ENCODE measurements around the gene OPCML. TPM values are rescaled to one million over a fixed set of nuclear protein-coding genes. Genes with fewer than 3 reads are reported as not detected.

OPCML gene
- total and polyA plus RNA-seq, 2 donors (not counting 1 experiment from before 2014, with no cell fraction given), result not detected

DNA sequence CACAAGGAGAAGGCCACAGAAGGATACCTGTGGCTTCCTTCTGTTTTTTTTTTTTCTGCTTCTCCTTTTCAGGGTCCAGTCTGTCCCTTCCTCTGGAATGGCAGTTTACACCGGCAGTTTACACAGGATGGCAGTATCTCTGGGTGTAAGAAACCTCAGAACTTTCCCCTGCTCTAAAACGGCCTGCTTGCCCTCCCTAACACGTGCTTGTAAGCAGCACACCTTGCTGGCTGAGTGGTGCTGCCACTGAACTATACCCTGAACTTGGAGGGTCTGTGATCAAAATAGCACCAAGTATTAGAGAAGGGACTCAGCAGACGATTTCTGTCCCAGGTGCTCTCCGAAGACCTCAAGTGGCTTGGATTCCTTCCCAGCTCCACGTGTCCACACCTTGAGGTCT, 904 bp upstream of the OPCML start:
- Histone ChIP-seq H3K4me2 (replicated peaks; ENCODE audit: low read depth, low read length, poor library complexity, severe bottlenecking) (no peak overlapping the region), H4K20me1 (ENCODE audit: control insufficient read depth, insufficient read depth, low read length, poor library complexity, severe bottlenecking) (no peaks in the 10 kb centered on the region), H3K9ac (ENCODE audit: low read length) (no peak overlapping the region), H3K4me1 (ENCODE audit: control insufficient read depth in 2 of 2, insufficient read depth in 2 of 2, low read length in 2 of 2) (no peaks in the 10 kb centered on the region), H3K27me3 (replicated peaks in 1 of 4; ENCODE audit: control extremely low read depth in 1 of 4, control insufficient read depth in 3 of 4, insufficient read depth in 4 of 4, low read length in 3 of 4) (peaks cover 0 to 20% (median 3%) of the 10 kb centered on the region in 4 experiments), H2AFZ (ENCODE audit: insufficient read depth, low read depth, low read length, poor library complexity, severe bottlenecking) (no peak overlapping the region), H3K27ac (ENCODE audit: low read length in 2 of 2) (no peak overlapping the region), H3K4me3 (ENCODE audit: control extremely low read depth in 1 of 5, extremely low read depth in 1 of 5, insufficient read depth in 1 of 5, low read depth in 2 of 5, low read length in 4 of 5) (no peak overlapping the region), H3K79me2 (ENCODE audit: control insufficient read depth, insufficient read depth, low read length) (no peaks in the 10 kb centered on the region), H3K36me3 (replicated peaks in 1 of 2; ENCODE audit: control extremely low read depth in 1 of 2, control insufficient read depth in 1 of 2, extremely low read depth in 1 of 2, insufficient read depth in 2 of 2, low read length in 1 of 2) (no peaks in the 10 kb centered on the region), H3K9me3 (ENCODE audit: control extremely low read depth in 1 of 3, control insufficient read depth in 2 of 3, insufficient read depth in 1 of 3, low read length in 2 of 3) (peaks cover 0 to 9% (median 0%) of the 10 kb centered on the region in 3 donors)
- Mint-ChIP-seq H3K27me3 (peaks cover 41% of the 10 kb centered on the region), H3K9me3 (ENCODE audit: insufficient read depth) (no peaks in the 10 kb centered on the region), H3K4me3 (no peak overlapping the region), H3K4me1 (no peaks in the 10 kb centered on the region), H3K27ac (no peak overlapping the region)
- WGBS (ENCODE audit: insufficient coverage), result 37% methylated on average over 6 of the region's 6 CpGs
- DNase-seq (no peak), ATAC-seq (ENCODE audit: low read depth) (no peak)
- CTCF ChIA-PET, result no interaction called here
- intact Hi-C loops (cut with micrococcal nuclease), result no loop called here
- no peak for TF ChIP-seq EZH2 (IDR thresholded peaks at IDR 0.05; ENCODE audit: borderline replicate concordance, insufficient read depth, low read depth, low read length, poor library complexity, severe bottlenecking)
- TF ChIP-seq, protein P1, sequence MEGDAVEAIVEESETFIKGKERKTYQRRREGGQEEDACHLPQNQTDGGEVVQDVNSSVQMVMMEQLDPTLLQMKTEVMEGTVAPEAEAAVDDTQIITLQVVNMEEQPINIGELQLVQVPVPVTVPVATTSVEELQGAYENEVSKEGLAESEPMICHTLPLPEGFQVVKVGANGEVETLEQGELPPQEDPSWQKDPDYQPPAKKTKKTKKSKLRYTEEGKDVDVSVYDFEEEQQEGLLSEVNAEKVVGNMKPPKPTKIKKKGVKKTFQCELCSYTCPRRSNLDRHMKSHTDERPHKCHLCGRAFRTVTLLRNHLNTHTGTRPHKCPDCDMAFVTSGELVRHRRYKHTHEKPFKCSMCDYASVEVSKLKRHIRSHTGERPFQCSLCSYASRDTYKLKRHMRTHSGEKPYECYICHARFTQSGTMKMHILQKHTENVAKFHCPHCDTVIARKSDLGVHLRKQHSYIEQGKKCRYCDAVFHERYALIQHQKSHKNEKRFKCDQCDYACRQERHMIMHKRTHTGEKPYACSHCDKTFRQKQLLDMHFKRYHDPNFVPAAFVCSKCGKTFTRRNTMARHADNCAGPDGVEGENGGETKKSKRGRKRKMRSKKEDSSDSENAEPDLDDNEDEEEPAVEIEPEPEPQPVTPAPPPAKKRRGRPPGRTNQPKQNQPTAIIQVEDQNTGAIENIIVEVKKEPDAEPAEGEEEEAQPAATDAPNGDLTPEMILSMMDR (IDR thresholded peaks at IDR 0.05), result no peak
- POLR2A ChIA-PET, result no interaction called here

DNA sequence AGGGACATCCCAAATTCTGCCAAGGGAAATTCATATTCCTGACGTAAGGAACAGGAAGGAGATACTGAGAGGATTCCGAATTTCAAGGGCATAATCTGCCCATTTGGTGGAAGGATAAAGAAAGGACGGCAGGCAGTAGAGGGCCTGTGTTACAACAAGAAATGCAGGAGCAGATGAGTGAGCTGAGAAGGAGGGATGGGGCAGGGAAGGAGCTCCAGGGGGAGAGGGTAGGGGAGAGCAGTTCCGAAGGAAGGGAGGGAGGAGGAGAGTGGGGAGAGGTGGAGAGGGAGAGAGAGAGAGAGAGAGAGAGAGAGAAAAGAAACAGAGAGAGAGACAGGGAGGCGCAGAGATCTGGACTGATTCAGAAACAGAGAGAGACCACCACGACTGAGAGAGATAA, 843 bp downstream of the OPCML start:
- Histone ChIP-seq H3K4me3 (ENCODE audit: control extremely low read depth in 1 of 5, extremely low read depth in 1 of 5, insufficient read depth in 1 of 5, low read depth in 2 of 5, low read length in 4 of 5) (no peak overlapping the region), H2AFZ (ENCODE audit: insufficient read depth, low read depth, low read length, poor library complexity, severe bottlenecking) (no peak overlapping the region), H3K27ac (ENCODE audit: low read length in 2 of 2) (no peak overlapping the region), H3K9me3 (ENCODE audit: control extremely low read depth in 1 of 3, control insufficient read depth in 2 of 3, insufficient read depth in 1 of 3, low read length in 2 of 3) (peaks cover 0 to 11% (median 0%) of the 10 kb centered on the region in 3 donors), H3K9ac (ENCODE audit: low read length) (no peak overlapping the region), H3K4me2 (replicated peaks; ENCODE audit: low read depth, low read length, poor library complexity, severe bottlenecking) (no peak overlapping the region), H3K27me3 (replicated peaks in 1 of 4; ENCODE audit: control extremely low read depth in 1 of 4, control insufficient read depth in 3 of 4, insufficient read depth in 4 of 4, low read length in 3 of 4) (peaks cover 0 to 20% (median 3%) of the 10 kb centered on the region in 4 experiments), H3K79me2 (ENCODE audit: control insufficient read depth, insufficient read depth, low read length) (no peaks in the 10 kb centered on the region), H4K20me1 (ENCODE audit: control insufficient read depth, insufficient read depth, low read length, poor library complexity, severe bottlenecking) (no peaks in the 10 kb centered on the region), H3K4me1 (ENCODE audit: control insufficient read depth in 2 of 2, insufficient read depth in 2 of 2, low read length in 2 of 2) (no peaks in the 10 kb centered on the region), H3K36me3 (replicated peaks in 1 of 2; ENCODE audit: control extremely low read depth in 1 of 2, control insufficient read depth in 1 of 2, extremely low read depth in 1 of 2, insufficient read depth in 2 of 2, low read length in 1 of 2) (no peaks in the 10 kb centered on the region)
- no peaks in the 10 kb centered on the region for H3K9me3 Mint-ChIP-seq (ENCODE audit: insufficient read depth)
- H3K4me3 Mint-ChIP-seq, result no peak overlapping the region
- H3K27me3 Mint-ChIP-seq, result peaks cover 41% of the 10 kb centered on the region
- intact Hi-C loops (cut with micrococcal nuclease), result no loop called here
- no peak for DNase-seq
- ChIA-PET POLR2A (no interaction called here), CTCF (no interaction called here)
- no peaks in the 10 kb centered on the region for H3K4me1 Mint-ChIP-seq
- no peak overlapping the region for H3K27ac Mint-ChIP-seq
- ATAC-seq (ENCODE audit: low read depth), result no peak
- 14% methylated on average over 5 of the region's 6 CpGs for WGBS (ENCODE audit: insufficient coverage)
- TF ChIP-seq, protein P1 (IDR thresholded peaks at IDR 0.05), result no peak
- TF ChIP-seq EZH2 (IDR thresholded peaks at IDR 0.05; ENCODE audit: borderline replicate concordance, insufficient read depth, low read depth, low read length, poor library complexity, severe bottlenecking), result no peak
